Measurements from ENCODE around the gene SYTL4. TPM values are rescaled to one million over a fixed set of nuclear protein-coding genes. Genes with fewer than 3 reads are reported as not detected.

The SYTL4 gene
- total and polyA plus RNA-seq, 8 donors, result 4.5 to 27.7 (median 12.3) TPM

- H3K4me1 ChIP-seq, result no peaks in the 10 kb centered on the region
- H3K27ac ChIP-seq, result no peak overlapping the region
- TF ChIP-seq POLR2AphosphoS5 (IDR thresholded peaks at IDR 0.05) (no peak), EP300 (IDR thresholded peaks at IDR 0.05) (no peak), POLR2A (IDR thresholded peaks at IDR 0.05) (no peak), CTCF (IDR thresholded peaks at IDR 0.05) (no peak)
- no peaks in the 10 kb centered on the region for H3K9me3 ChIP-seq
- intact Hi-C loops (cut with DNase I; ENCODE audit: low total_unique reads), result no loop called here
- no peak overlapping the region for H3K4me3 ChIP-seq
- DNase-seq, result no peak
- 79 to 98% (median 88%) methylated on average over 8 of the region's 8 CpGs for WGBS, 5 donors
- H3K36me3 ChIP-seq, result no peaks in the 10 kb centered on the region
- no peaks in the 10 kb centered on the region for H3K27me3 ChIP-seq
Measured at GRCh38 chrX:100717363-100717762, 14.6 kb downstream of the SYTL4 start.

DNA sequence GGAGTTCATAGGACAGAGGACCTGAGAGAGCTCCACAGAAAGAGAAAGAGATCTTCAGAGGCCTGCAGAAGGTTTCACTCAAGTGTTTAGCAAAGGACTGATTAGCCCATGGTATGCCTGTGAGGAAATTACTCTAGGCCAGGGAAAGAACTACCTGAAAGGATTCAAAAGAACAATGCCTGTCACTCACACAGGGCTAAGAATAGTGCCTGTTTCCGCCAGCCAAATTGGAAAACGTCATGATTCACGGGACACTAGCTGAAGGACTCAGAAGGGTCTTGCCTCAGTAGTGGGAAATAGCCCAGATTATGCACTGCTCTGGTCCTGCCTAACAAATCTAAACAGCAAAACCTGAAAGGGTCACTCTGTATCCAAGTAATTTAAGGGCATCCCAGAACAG, 21.1 kb downstream of the SYTL4 start:
- no peak overlapping the region for H3K27ac ChIP-seq
- H3K4me3 ChIP-seq, result no peak overlapping the region
- H3K36me3 ChIP-seq, result no peaks in the 10 kb centered on the region
- H3K27me3 ChIP-seq, result no peaks in the 10 kb centered on the region
- H3K4me1 ChIP-seq, result no peaks in the 10 kb centered on the region
- no peaks in the 10 kb centered on the region for H3K9me3 ChIP-seq
- 33 to 70% (median 41%) methylated on average over 2 to 3 of the region's 3 CpGs for WGBS, 5 donors
- TF ChIP-seq POLR2AphosphoS5 (IDR thresholded peaks at IDR 0.05) (no peak), EP300 (IDR thresholded peaks at IDR 0.05) (no peak), POLR2A (IDR thresholded peaks at IDR 0.05) (no peak), CTCF (IDR thresholded peaks at IDR 0.05) (no peak)
- intact Hi-C loops (cut with DNase I; ENCODE audit: low total_unique reads), result no loop called here
- no peak for DNase-seq

GRCh38 chrX:100704581-100705203, 27.2 kb downstream of the SYTL4 start:
- Histone ChIP-seq H3K9me3 (no peaks in the 10 kb centered on the region), H3K4me1 (no peaks in the 10 kb centered on the region), H3K36me3 (peaks cover 0 to 14% (median 4%) of the 10 kb centered on the region in 4 donors), H3K27me3 (peaks cover 0 to 5% (median 4%) of the 10 kb centered on the region in 3 donors), H3K27ac (no peak overlapping the region), H3K4me3 (no peak overlapping the region)
- WGBS, 5 donors, result 46 to 56% (median 51%) methylated on average over 3 of the region's 3 CpGs
- TF ChIP-seq POLR2A (IDR thresholded peaks at IDR 0.05) (no peak), CTCF (IDR thresholded peaks at IDR 0.05) (no peak), EP300 (IDR thresholded peaks at IDR 0.05) (no peak)
- DNase-seq, result no peak
- intact Hi-C loops (cut with DNase I; ENCODE audit: low total_unique reads), result no loop called here

GRCh38 chrX:100700809-100701208, 31.1 kb downstream of the SYTL4 start:
- H3K4me3 ChIP-seq, result no peak overlapping the region
- H3K4me1 ChIP-seq, result no peaks in the 10 kb centered on the region
- DNase-seq, result no peak
- H3K27me3 ChIP-seq, result peaks cover 0 to 5% (median 4%) of the 10 kb centered on the region in 3 donors
- H3K9me3 ChIP-seq, result no peaks in the 10 kb centered on the region
- intact Hi-C loops (cut with DNase I; ENCODE audit: low total_unique reads), result no loop called here
- TF ChIP-seq CTCF (IDR thresholded peaks at IDR 0.05) (no peak), POLR2AphosphoS5 (IDR thresholded peaks at IDR 0.05) (no peak), EP300 (IDR thresholded peaks at IDR 0.05) (no peak), POLR2A (IDR thresholded peaks at IDR 0.05) (no peak)
- peaks cover 0 to 14% (median 4%) of the 10 kb centered on the region in 4 donors for H3K36me3 ChIP-seq
- WGBS, 5 donors, result 81 to 95% (median 88%) methylated on average over 1 of the region's 1 CpG
- H3K27ac ChIP-seq, result no peak overlapping the region

All from stomach (tissue), 9 donors.